KOPT-K1 (cell line): Measurements from ENCODE around the gene NTHL1.
"Not testable (repeated sequence)": the region's sequence is repeated elsewhere in the genome, so short reads cannot be mapped to it uniquely, and the experiment has no call there.

Source experiments
- H3K27ac ChIP-seq: fragments of 200-600 bp; sonication (generic); 2 replicates; pipeline ENCODE4 v1.5.1; 2016; ENCODE audit warnings: antibody characterized with exemption, mild to moderate bottlenecking, low read depth, low read length; ENCODE audit not compliant: poor library complexity, severe bottlenecking
- H3K36me3 ChIP-seq: fragments of 200-600 bp; sonication (generic); 2 replicates; pipeline ENCODE4 v1.5.1; 2017; ENCODE audit warnings: antibody characterized with exemption, mild to moderate bottlenecking, low read length, moderate library complexity; ENCODE audit not compliant: insufficient read depth
- H3K9me3 ChIP-seq: fragments of 200-600 bp; sonication (generic); 2 replicates; pipeline ENCODE4 v1.5.1; 2017; ENCODE audit warnings: antibody characterized with exemption, low read length, mild to moderate bottlenecking; ENCODE audit not compliant: insufficient read depth, poor library complexity, severe bottlenecking

NTHL1 gene

GRCh38 chr16:2034696-2035430 lies 12.8 kb downstream of the NTHL1 start:
- no peaks in the 10 kb centered on the region for H3K36me3 ChIP-seq
- no peak overlapping the region for H3K27ac ChIP-seq
- no peaks in the 10 kb centered on the region for H3K9me3 ChIP-seq

- not testable (repeated sequence) for H3K36me3 ChIP-seq, H3K27ac ChIP-seq, H3K9me3 ChIP-seq
Observed at GRCh38 chr16:2033909-2034695, 13.5 kb downstream of the NTHL1 start.

DNA sequence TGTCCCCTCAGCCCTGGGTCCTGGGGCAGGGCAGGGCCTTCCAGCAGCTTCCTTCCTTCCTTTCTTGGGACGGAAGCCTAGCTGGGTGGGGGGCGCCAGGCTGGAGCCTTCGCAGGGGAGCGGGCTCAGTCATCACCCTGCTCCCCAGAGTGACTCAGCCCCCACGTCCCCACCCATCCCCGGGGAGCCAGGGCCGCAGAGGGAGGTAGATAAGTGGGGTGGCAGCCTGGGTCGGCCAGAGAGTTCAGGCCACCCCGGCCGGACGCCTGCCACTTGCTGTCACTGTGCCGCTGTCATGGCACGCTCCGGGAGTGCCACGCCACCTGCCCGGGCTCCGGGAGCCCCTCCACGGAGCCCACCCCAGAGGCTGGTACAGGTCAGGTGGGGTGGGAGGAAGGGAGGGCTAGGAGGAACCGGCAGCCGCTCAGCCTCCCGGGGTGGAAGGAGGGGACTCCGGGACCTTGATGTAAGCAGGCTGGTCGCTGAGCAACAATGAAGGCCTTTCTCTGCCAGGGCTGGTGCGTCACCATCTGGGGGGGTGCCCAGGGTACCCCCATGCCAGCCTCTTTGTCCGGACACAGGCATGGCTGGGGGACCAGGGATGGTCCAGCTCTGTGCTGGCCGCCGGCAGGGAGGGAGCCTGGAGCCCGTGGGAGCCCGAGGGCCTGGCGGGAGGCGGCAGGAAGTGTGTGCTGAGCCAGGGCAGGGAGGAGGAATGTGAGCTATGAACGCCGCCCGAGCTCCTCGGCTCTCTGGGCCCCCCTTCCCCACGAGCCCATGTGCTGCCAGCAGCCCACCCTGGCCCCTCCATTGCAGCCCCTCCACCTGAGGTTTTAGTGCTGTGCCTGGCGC lies 14.4 kb downstream of the NTHL1 start:
- Histone ChIP-seq H3K27ac (no peak overlapping the region), H3K36me3 (no peaks in the 10 kb centered on the region), H3K9me3 (no peaks in the 10 kb centered on the region)

- Histone ChIP-seq H3K27ac (no peak overlapping the region), H3K9me3 (no peaks in the 10 kb centered on the region), H3K36me3 (no peaks in the 10 kb centered on the region)
Observed at GRCh38 chr16:2032285-2033056, 15.2 kb downstream of the NTHL1 start.

DNA sequence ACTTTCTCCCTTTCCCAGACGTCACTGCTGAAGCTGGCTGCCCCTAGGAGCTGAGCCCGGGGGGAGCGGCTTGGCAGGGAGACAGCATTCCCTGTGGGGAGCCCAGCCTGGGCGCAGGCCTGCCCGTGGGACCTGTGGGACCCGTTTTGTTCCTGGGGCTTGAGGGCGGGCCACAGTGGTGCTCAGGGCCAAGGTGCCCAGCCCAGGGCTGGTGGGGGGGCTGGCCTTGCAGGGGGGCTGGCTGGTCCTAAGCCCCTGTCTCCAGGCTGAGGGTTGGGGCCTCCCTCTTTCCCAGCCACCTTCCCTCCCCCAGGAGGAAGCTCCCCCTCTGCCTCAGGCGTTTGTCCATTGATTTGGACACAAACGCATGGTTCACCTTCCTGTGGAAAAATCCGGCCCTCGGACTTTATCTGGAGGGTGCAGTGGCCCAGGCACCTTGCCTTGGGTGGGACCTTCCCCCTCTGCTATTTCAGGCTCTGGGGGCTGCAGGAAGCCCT lies 16.5 kb downstream of the NTHL1 start:
- H3K36me3 ChIP-seq, result no peaks in the 10 kb centered on the region
- H3K27ac ChIP-seq, result no peak overlapping the region
- no peaks in the 10 kb centered on the region for H3K9me3 ChIP-seq

- no peaks in the 10 kb centered on the region for H3K36me3 ChIP-seq
- no peak overlapping the region for H3K27ac ChIP-seq
- H3K9me3 ChIP-seq, result no peaks in the 10 kb centered on the region
Observed at GRCh38 chr16:2030036-2030435, 17.6 kb downstream of the NTHL1 start.

GRCh38 chr16:2029350-2029749 lies 18.3 kb downstream of the NTHL1 start:
- H3K27ac ChIP-seq, result no peak overlapping the region

DNA sequence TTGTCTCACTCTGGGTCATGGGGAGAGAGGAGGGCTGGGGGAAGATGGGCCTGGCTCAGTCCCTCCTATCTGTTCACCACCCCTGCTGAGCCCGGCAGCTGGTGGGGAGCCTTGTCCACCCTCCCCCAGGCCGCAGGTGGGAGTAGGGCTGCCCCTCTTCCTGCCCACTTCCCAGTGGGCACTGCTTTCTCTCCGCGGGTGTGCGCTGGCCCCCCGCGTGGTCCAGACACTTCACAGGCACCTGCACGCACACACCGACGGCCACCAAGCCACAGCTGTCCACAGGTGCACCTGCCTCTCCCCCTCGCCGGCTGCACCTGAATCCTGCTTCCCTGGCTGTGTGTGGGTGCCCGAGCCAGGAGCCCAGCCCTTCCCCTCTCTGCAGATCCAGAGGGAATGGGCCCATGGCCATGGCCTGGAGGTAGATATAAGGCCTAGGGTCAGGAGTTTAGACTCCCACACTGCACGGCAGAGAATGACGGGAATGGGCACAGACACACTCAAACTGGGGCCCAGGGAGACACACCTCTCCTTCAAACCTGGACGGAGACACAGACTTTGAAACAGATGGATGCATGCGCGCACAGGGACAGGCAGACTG lies 18.9 kb downstream of the NTHL1 start:
- H3K36me3 ChIP-seq, result no peaks in the 10 kb centered on the region
- no peaks in the 10 kb centered on the region for H3K9me3 ChIP-seq
- no peak overlapping the region for H3K27ac ChIP-seq

More at GRCh38 chr16:2029350-2029749, 18.3 kb downstream of the NTHL1 start:
- H3K9me3 ChIP-seq, result no peaks in the 10 kb centered on the region
- no peaks in the 10 kb centered on the region for H3K36me3 ChIP-seq

- no peaks in the 10 kb centered on the region for H3K9me3 ChIP-seq
- H3K36me3 ChIP-seq, result no peaks in the 10 kb centered on the region
- H3K27ac ChIP-seq, result no peak overlapping the region
Observed at GRCh38 chr16:2028146-2028545, 19.5 kb downstream of the NTHL1 start.

GRCh38 chr16:2027024-2028010 lies 20.3 kb downstream of the NTHL1 start:
- no peak overlapping the region for H3K27ac ChIP-seq

GRCh38 chr16:2026461-2027023 lies 21.1 kb downstream of the NTHL1 start, which contains the start of gene NHERF2:
Gene NHERF2 (plus strand): TSS chr16:2026902. CDS start chr16:2027006, 104 bp downstream.
- Histone ChIP-seq H3K9me3 (no peaks in the 10 kb centered on the region), H3K36me3 (no peaks in the 10 kb centered on the region), H3K27ac (no peak within 1 kb of the TSS)

More at GRCh38 chr16:2027024-2028010, 20.3 kb downstream of the NTHL1 start:
- Histone ChIP-seq H3K9me3 (no peaks in the 10 kb centered on the region), H3K36me3 (no peaks in the 10 kb centered on the region)

DNA sequence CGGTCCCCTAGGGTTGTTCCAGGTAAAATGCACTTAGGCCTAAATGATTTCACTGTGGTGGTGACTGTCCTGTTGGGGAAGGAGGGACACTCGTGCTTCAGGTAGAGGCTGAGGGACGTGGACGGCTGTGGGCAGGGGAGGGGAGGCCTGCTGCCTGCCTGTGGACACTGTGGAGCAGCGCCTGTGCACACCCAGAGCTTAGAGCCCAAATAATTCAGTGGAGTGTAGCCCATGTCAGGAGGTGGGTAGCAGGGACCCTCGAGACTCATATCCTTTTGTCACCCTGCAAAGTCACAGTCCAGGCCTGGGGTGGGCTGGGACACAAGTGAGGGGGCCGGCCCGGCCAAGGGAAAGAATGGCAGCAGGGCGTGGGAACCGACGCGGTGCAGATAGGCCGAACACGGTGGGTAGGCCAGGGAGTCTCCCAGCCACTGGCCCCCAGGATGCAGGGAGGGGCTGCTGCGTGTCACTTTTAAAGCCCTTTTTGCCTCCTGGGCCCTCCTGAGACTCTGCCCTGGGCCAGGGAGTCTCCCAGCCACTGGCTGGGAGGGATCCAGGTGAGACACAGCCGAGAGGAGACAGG lies 21.7 kb downstream of the NTHL1 start:
- no peak overlapping the region for H3K27ac ChIP-seq
- no peaks in the 10 kb centered on the region for H3K36me3 ChIP-seq
- H3K9me3 ChIP-seq, result no peaks in the 10 kb centered on the region
